ENCODE data around the gene COL4A1.

The COL4A1 gene

DNA sequence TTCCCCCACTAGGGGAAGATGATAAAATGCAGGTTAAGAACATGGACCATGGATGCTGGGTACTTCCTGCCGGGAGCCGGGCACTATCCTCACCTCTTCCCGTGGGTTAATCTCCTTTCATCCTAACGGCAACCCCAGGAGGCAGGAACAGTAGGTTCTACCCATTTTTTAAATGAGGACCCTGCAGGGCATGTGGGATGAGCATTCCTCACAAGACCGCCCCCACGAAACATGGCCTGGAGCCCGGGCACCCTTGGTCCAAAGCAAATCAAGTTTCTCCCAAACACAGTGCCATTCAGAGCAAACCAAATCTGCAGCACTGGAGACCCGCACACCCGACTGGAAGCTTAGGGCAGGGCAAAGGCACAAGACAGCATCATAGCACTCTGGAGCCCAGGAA is 35.5 kb upstream of the COL4A1 start:
- Histone ChIP-seq H3K9me2 (replicated peaks; ENCODE audit: insufficient read depth, low read length) (no peaks in the 10 kb centered on the region), H2AFZ (ENCODE audit: low read length) (no peak overlapping the region), H3K4me2 (ENCODE audit: low read depth, low read length) (no peak overlapping the region), H3K4me1 (ENCODE audit: low read length) (no peaks in the 10 kb centered on the region), H3K27me3 (replicated peaks; ENCODE audit: insufficient read depth, low read length) (no peaks in the 10 kb centered on the region), H3K4me3 (ENCODE audit: low read length) (no peak overlapping the region), H3K79me2 (ENCODE audit: low read length) (no peaks in the 10 kb centered on the region), H4K20me1 (ENCODE audit: insufficient read depth, low read length) (no peaks in the 10 kb centered on the region), H3K36me3 (replicated peaks; ENCODE audit: insufficient read depth, low read length) (no peaks in the 10 kb centered on the region), H3F3A (ENCODE audit: insufficient read depth, low read length) (no peaks in the 10 kb centered on the region), H3K9me3 (replicated peaks; ENCODE audit: insufficient read depth, low read length) (no peaks in the 10 kb centered on the region), H3K27ac (ENCODE audit: low read length) (no peak overlapping the region), H3K9ac (ENCODE audit: low read length) (no peak overlapping the region)
- no peak for DNase-seq
- TF ChIP-seq EZH2phosphoT487 (IDR thresholded peaks at IDR 0.05; ENCODE audit: low read length) (no peak), EZH2 (optimal IDR thresholded peaks at IDR 0.05; ENCODE audit: low read depth, low read length) (no peak)
- TF ChIP-seq, protein P1, sequence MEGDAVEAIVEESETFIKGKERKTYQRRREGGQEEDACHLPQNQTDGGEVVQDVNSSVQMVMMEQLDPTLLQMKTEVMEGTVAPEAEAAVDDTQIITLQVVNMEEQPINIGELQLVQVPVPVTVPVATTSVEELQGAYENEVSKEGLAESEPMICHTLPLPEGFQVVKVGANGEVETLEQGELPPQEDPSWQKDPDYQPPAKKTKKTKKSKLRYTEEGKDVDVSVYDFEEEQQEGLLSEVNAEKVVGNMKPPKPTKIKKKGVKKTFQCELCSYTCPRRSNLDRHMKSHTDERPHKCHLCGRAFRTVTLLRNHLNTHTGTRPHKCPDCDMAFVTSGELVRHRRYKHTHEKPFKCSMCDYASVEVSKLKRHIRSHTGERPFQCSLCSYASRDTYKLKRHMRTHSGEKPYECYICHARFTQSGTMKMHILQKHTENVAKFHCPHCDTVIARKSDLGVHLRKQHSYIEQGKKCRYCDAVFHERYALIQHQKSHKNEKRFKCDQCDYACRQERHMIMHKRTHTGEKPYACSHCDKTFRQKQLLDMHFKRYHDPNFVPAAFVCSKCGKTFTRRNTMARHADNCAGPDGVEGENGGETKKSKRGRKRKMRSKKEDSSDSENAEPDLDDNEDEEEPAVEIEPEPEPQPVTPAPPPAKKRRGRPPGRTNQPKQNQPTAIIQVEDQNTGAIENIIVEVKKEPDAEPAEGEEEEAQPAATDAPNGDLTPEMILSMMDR (IDR thresholded peaks at IDR 0.05; ENCODE audit: low read length), result no peak

DNA sequence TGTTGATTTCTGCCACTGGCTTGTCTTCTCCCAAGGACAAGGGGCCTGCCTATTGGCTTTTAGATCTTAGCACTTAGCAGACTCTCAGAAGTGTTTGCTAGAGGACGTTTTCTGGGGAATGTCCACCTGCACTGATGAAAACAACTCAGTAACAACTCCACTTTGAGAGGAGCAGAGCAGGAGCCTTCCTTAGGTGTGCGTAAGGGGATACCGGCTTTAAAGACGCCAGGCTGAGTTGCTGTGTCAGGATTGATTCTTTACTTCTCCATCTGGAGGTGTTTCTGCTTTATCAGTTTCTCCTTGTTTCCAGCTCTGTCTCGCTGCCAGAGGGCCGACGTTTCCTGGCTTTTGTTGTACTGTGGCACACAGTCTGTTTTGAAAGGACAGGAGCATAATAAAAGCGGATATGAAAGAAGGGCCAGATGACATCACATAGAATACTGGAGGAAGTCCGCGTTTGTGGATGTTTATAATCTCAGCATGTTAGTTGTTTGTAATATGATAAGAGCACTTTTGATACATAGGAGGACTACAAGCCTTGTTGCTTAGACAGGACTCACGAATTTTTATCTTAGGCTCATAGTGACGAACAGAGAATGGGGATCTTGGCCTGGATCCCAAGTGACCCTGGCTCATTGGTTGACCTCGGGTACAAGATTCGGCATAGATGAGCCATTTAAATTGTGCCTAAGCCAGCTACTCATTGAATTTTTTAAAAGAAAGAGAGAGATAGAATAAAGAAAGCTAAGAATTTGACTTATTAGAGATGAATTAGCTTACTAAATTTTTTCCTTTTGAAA is 34.7 kb upstream of the COL4A1 start:
- H3K9ac ChIP-seq (ENCODE audit: low read length), result no peak overlapping the region
- no peak overlapping the region for H3K27ac ChIP-seq (ENCODE audit: low read length)
- no peaks in the 10 kb centered on the region for H3K79me2 ChIP-seq (ENCODE audit: low read length)
- H2AFZ ChIP-seq (ENCODE audit: low read length), result 0 out of 2 replicates have a peak overlapping the region, but pooled peaks have one; percentile 15
- TF ChIP-seq EZH2phosphoT487 (IDR thresholded peaks at IDR 0.05; ENCODE audit: low read length), result no peak
- TF ChIP-seq, protein P1 (IDR thresholded peaks at IDR 0.05; ENCODE audit: low read length), result no peak
- no peaks in the 10 kb centered on the region for H3F3A ChIP-seq (ENCODE audit: insufficient read depth, low read length)
- H4K20me1 ChIP-seq (ENCODE audit: insufficient read depth, low read length), result no peaks in the 10 kb centered on the region
- H3K9me3 ChIP-seq (replicated peaks; ENCODE audit: insufficient read depth, low read length), result no peaks in the 10 kb centered on the region
- no peak overlapping the region for H3K4me3 ChIP-seq (ENCODE audit: low read length)
- H3K27me3 ChIP-seq (replicated peaks; ENCODE audit: insufficient read depth, low read length), result no peaks in the 10 kb centered on the region
- H3K9me2 ChIP-seq (replicated peaks; ENCODE audit: insufficient read depth, low read length), result no peaks in the 10 kb centered on the region
- H3K4me1 ChIP-seq (ENCODE audit: low read length), result no peaks in the 10 kb centered on the region
- DNase-seq, result no peak
- H3K4me2 ChIP-seq (ENCODE audit: low read depth, low read length), result no peak overlapping the region
- no peaks in the 10 kb centered on the region for H3K36me3 ChIP-seq (replicated peaks; ENCODE audit: insufficient read depth, low read length)

DNA sequence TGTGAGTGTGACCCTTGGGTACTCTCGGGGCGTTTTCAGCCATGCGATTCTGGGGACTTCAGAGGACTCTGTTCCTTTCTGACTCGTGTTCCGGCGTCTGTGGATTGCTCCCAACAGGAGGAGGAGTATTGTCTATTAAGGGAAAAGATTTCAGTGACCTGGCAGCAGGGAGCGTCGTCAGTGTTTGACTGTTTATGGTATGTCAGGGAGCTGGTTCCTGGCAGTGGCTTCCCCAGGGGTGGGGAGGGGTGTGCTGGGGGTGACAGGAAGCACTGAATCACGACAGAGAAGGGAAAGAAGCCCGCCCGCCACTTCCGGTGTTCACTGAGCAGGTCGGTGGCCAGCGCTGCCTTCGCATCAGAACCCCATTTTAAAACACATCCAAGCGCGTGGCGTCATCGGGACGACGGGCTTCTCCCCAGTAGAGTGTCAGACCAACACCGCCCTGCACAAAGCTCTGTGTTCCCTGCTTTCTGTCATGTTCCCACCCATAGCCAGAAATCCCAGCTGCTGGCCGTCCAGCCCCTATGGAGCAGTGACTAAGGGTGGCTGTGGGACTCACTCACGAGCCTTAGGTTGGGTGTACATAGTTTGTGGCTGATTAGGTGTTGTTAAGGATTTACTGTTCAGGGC is 34.0 kb upstream of the COL4A1 start:
- H3K9me2 ChIP-seq (replicated peaks; ENCODE audit: insufficient read depth, low read length), result no peaks in the 10 kb centered on the region
- TF ChIP-seq EZH2 (optimal IDR thresholded peaks at IDR 0.05; ENCODE audit: low read depth, low read length), result no peak
- TF ChIP-seq EZH2phosphoT487 (IDR thresholded peaks at IDR 0.05; ENCODE audit: low read length), result no peak
- TF ChIP-seq, protein P1 (IDR thresholded peaks at IDR 0.05; ENCODE audit: low read length), result no peak
- H3K27me3 ChIP-seq (replicated peaks; ENCODE audit: insufficient read depth, low read length), result no peaks in the 10 kb centered on the region
- DNase-seq, result no peak
- no peak overlapping the region for H3K27ac ChIP-seq (ENCODE audit: low read length)
- no peaks in the 10 kb centered on the region for H3K79me2 ChIP-seq (ENCODE audit: low read length)
- H3K4me1 ChIP-seq (ENCODE audit: low read length), result no peaks in the 10 kb centered on the region
- H3K4me2 ChIP-seq (ENCODE audit: low read depth, low read length), result no peak overlapping the region
- no peak overlapping the region for H3K9ac ChIP-seq (ENCODE audit: low read length)
- H2AFZ ChIP-seq (ENCODE audit: low read length), result 0 out of 2 replicates have a peak overlapping the region, but pooled peaks have one; percentile 15
- H3K4me3 ChIP-seq (ENCODE audit: low read length), result no peak overlapping the region
- no peaks in the 10 kb centered on the region for H3K9me3 ChIP-seq (replicated peaks; ENCODE audit: insufficient read depth, low read length)
- no peaks in the 10 kb centered on the region for H3K36me3 ChIP-seq (replicated peaks; ENCODE audit: insufficient read depth, low read length)
- no peaks in the 10 kb centered on the region for H3F3A ChIP-seq (ENCODE audit: insufficient read depth, low read length)
- H4K20me1 ChIP-seq (ENCODE audit: insufficient read depth, low read length), result no peaks in the 10 kb centered on the region

All from MM.1S (cell line).